ENCODE results near the gene ADGRD2. TPM values are rescaled to one million over a fixed set of nuclear protein-coding genes. Genes with fewer than 3 reads are reported as not detected.
"Not testable (repeated sequence)": the region's sequence is repeated elsewhere in the genome, so short reads cannot be mapped to it uniquely, and the experiment has no call there.

ADGRD2 gene
- polyA plus RNA-seq, 1 donor (not counting 4 experiments of a cell fraction or from before 2014, with no cell fraction given): not detected

GRCh38 chr9:124423591-124423990 lies 26.7 kb upstream of the ADGRD2 start:
- dilution Hi-C loops (cut with MboI; ENCODE audit: extremely low pct_ligation_motif_present, low sequenced_read_pairs): no loop called here
- DNase-seq (ENCODE audit: low read depth, low spot score) (no peak), FAIRE-seq (no peak)
- H3K79me2 ChIP-seq (ENCODE audit: control insufficient read depth, insufficient read depth, low read length): no peaks in the 10 kb centered on the region
- H3K9ac ChIP-seq (ENCODE audit: control insufficient read depth, extremely low read depth, insufficient read depth, low read length): no peak overlapping the region
- TF ChIP-seq EZH2 (IDR thresholded peaks at IDR 0.05; ENCODE audit: low read length) (no peak), CTCF (optimal IDR thresholded peaks at IDR 0.05 in 1 of 3, IDR thresholded peaks at IDR 0.05 in 1 of 3, conservative IDR thresholded peaks at IDR 0.05 in 1 of 3; ENCODE audit: extremely low read depth in 1 of 3, insufficient read depth in 2 of 3, low read length in 3 of 3) (no peak)
- no peaks in the 10 kb centered on the region for H3K9me1 ChIP-seq (ENCODE audit: control insufficient read depth, extremely low read depth, insufficient read depth, low read length)
- no peak overlapping the region for H3K4me2 ChIP-seq (ENCODE audit: control insufficient read depth, extremely low read depth, insufficient read depth, low read depth, low read length)
- no peak overlapping the region for H2AFZ ChIP-seq (ENCODE audit: control insufficient read depth, low read length)
- H3K4me3 ChIP-seq (ENCODE audit: control insufficient read depth in 2 of 3, extremely low read depth in 1 of 3, insufficient read depth in 2 of 3, low read depth in 1 of 3, low read length in 3 of 3): no peak overlapping the region
- no peaks in the 10 kb centered on the region for H3K27me3 ChIP-seq (ENCODE audit: control insufficient read depth, extremely low read depth, insufficient read depth, low read length)
- H3K4me1 ChIP-seq (ENCODE audit: control insufficient read depth, extremely low read depth, insufficient read depth, low read length): no peaks in the 10 kb centered on the region
- H3K9me3 ChIP-seq (ENCODE audit: control insufficient read depth, low read depth, low read length): no peaks in the 10 kb centered on the region
- no peaks in the 10 kb centered on the region for H4K20me1 ChIP-seq (ENCODE audit: control insufficient read depth, extremely low read depth, insufficient read depth, low read length)
- no peak overlapping the region for H3K27ac ChIP-seq (ENCODE audit: control insufficient read depth, insufficient read depth, low read length)
- no peaks in the 10 kb centered on the region for H3K36me3 ChIP-seq (ENCODE audit: control insufficient read depth in 2 of 2, extremely low read depth in 1 of 2, insufficient read depth in 2 of 2, low read length in 2 of 2)

- FAIRE-seq; H3K9me1 ChIP-seq (ENCODE audit: control insufficient read depth, extremely low read depth, insufficient read depth, low read length); H3K79me2 ChIP-seq (ENCODE audit: control insufficient read depth, insufficient read depth, low read length); H3K9me3 ChIP-seq (ENCODE audit: control insufficient read depth, low read depth, low read length); dilution Hi-C loops (cut with MboI; ENCODE audit: extremely low pct_ligation_motif_present, low sequenced_read_pairs); H3K9ac ChIP-seq (ENCODE audit: control insufficient read depth, extremely low read depth, insufficient read depth, low read length); H2AFZ ChIP-seq (ENCODE audit: control insufficient read depth, low read length); H4K20me1 ChIP-seq (ENCODE audit: control insufficient read depth, extremely low read depth, insufficient read depth, low read length); DNase-seq (ENCODE audit: low read depth, low spot score); H3K4me2 ChIP-seq (ENCODE audit: control insufficient read depth, extremely low read depth, insufficient read depth, low read depth, low read length); H3K36me3 ChIP-seq (ENCODE audit: control insufficient read depth in 2 of 2, extremely low read depth in 1 of 2, insufficient read depth in 2 of 2, low read length in 2 of 2); H3K27ac ChIP-seq (ENCODE audit: control insufficient read depth, insufficient read depth, low read length); H3K4me3 ChIP-seq (ENCODE audit: control insufficient read depth in 2 of 3, extremely low read depth in 1 of 3, insufficient read depth in 2 of 3, low read depth in 1 of 3, low read length in 3 of 3); H3K4me1 ChIP-seq (ENCODE audit: control insufficient read depth, extremely low read depth, insufficient read depth, low read length); H3K27me3 ChIP-seq (ENCODE audit: control insufficient read depth, extremely low read depth, insufficient read depth, low read length): not testable (repeated sequence)
Measured at GRCh38 chr9:124425733-124426132, 24.5 kb upstream of the ADGRD2 start.

GRCh38 chr9:124426361-124426760 lies 23.9 kb upstream of the ADGRD2 start:
- DNase-seq (ENCODE audit: low read depth, low spot score) (no peak), FAIRE-seq (no peak)
- Histone ChIP-seq H3K9me3 (ENCODE audit: control insufficient read depth, low read depth, low read length) (no peaks in the 10 kb centered on the region), H3K36me3 (ENCODE audit: control insufficient read depth in 2 of 2, extremely low read depth in 1 of 2, insufficient read depth in 2 of 2, low read length in 2 of 2) (no peaks in the 10 kb centered on the region), H3K9me1 (ENCODE audit: control insufficient read depth, extremely low read depth, insufficient read depth, low read length) (no peaks in the 10 kb centered on the region), H3K27me3 (ENCODE audit: control insufficient read depth, extremely low read depth, insufficient read depth, low read length) (no peaks in the 10 kb centered on the region), H3K27ac (ENCODE audit: control insufficient read depth, insufficient read depth, low read length) (no peak overlapping the region), H3K4me1 (ENCODE audit: control insufficient read depth, extremely low read depth, insufficient read depth, low read length) (peaks cover 4% of the 10 kb centered on the region), H3K79me2 (ENCODE audit: control insufficient read depth, insufficient read depth, low read length) (no peaks in the 10 kb centered on the region), H3K4me3 (ENCODE audit: control insufficient read depth in 2 of 3, extremely low read depth in 1 of 3, insufficient read depth in 2 of 3, low read depth in 1 of 3, low read length in 3 of 3) (no peak overlapping the region), H3K9ac (ENCODE audit: control insufficient read depth, extremely low read depth, insufficient read depth, low read length) (no peak overlapping the region), H3K4me2 (ENCODE audit: control insufficient read depth, extremely low read depth, insufficient read depth, low read depth, low read length) (no peak overlapping the region), H4K20me1 (ENCODE audit: control insufficient read depth, extremely low read depth, insufficient read depth, low read length) (no peaks in the 10 kb centered on the region), H2AFZ (ENCODE audit: control insufficient read depth, low read length) (no peak overlapping the region)
- TF ChIP-seq CTCF (optimal IDR thresholded peaks at IDR 0.05 in 1 of 3, IDR thresholded peaks at IDR 0.05 in 1 of 3, conservative IDR thresholded peaks at IDR 0.05 in 1 of 3; ENCODE audit: extremely low read depth in 1 of 3, insufficient read depth in 2 of 3, low read length in 3 of 3) (no peak), EZH2 (IDR thresholded peaks at IDR 0.05; ENCODE audit: low read length) (no peak)
- dilution Hi-C loops (cut with MboI; ENCODE audit: extremely low pct_ligation_motif_present, low sequenced_read_pairs): no loop called here

Measured in keratinocyte (primary cell).